GM19238 (cell line): ENCODE data around the gene CNPY4.
"Not testable (repeated sequence)": the region's sequence is repeated elsewhere in the genome, so short reads cannot be mapped to it uniquely, and the experiment has no call there.

Experiments
- DNase-seq: peaks from one replicate; pipeline ENCODE4 v3.0.0; 2011; ENCODE audit warnings: low spot score; ENCODE audit not compliant: insufficient read length

Gene CNPY4

DNA sequence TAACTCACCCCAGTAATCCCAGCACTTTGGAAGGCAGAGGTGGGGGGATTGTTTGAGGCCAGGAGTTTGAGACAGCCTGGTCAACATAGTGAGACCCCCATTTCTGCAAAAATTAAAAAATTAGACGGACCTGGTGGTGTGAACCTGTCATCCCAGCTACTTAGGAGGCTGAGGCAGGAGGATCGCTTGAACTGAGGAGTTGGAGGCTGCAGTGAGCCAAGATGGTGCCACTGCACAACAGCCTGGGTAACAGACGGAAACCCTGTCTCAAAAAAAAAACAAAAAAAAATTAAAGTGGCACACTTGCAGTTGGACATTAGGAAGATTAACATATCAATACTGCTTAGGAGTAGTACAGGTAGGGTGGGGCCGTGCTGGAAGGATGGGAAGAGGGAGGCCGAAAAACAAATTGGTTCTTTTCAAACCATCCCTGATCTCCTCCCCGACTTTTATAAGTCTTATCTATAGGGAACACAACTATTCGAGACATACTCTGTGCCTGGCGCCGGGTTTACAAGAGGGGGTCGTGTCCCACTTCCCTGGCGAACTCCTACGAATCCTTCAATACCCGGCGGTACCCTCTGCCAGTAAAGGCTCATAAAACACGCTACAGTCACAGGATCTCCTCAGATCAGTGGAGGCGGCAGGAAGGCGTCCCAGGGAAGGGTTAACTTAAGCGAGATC lies 904 bp upstream of the CNPY4 start:
- DNase-seq, result no peak

DNA sequence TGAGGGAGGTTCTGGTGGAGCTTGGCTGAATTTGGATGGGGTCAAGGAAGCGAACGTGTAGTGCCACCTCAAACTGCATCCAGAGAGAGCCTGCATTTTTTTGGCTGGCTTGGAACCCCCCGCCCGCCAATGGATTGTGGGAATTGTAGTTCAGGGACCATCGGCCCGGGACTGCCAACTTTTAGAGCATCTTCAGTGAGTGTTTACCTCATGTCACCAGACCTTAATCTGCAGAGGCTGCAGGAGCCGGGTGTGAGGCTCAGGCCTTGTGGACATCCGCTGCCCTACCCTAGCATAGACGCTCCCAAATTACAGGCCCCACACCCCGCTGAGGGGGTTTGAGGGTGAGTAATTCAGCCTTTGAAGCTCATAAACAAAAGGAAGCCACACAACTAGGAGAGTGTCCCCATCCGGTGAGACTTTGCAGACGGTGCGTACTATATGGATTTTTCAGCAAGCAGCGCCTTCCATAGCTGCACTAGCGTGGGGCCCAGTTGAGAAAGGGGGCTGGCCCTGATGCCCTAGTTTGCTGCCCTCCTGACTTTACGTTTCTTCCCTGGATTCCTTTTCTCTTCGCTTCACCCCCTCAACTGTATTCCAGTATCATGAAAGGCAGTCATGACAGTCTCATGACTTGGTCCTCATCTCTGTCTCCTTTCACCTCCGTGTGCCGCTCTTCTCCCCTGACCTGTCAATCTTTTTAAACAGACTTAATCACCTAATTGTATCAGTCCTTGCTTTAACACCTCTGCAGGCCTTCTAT lies 717 bp downstream of the CNPY4 start:
- DNase-seq, result peak; percentile 62

DNA sequence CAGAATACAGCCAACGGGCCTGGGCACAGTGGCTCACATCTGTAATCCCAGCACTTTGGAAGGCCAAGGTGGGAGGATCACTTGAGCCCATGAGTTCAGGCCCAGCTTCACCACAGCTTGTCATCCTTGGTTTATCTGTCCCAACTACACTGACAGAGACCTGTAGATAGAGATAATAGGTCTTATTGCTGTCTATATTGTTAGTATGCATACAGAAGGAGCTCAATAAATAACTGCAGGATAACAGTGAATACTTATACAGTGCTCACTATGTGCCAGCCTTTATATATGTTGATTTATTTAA lies 1.3 kb downstream of the CNPY4 start:
- DNase-seq, result no peak

DNA sequence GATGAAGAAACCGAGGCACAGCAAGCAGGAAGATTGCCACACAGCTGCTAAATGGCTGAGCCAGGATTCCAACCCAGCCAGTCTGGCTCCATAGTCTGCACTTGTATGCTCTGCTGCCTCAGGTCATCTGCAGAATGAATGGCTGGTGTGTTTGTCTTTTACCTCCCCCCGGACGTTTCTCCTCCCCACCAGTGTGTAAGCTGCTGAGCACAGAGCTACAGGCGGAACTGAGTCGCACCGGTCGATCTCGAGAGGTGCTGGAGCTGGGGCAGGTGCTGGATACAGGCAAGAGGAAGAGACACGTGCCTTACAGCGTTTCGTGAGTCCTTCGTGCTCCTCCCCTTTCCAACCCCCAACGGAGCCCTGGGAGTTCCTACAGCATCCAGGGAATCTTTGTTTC lies 2.6 kb downstream of the CNPY4 start:
- DNase-seq, result no peak

DNA sequence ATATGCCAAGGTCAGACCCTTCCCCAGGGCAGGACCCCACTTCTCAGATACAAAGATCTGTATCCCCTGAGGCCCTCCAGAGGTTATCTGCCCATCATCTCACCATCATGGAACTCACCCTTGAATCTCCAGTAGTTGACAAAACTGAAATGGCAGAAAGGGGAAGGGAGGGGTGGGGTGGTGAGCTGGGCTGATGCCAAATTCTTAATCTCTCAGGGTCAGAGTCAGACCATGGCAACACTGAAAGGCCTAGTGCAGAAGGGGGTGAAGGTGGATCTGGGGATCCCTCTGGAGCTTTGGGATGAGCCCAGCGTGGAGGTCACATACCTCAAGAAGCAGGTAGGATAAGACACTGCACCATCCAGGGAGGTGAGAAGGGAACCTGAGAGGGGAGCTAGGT lies 3.1 kb downstream of the CNPY4 start:
- DNase-seq, result no peak

DNA sequence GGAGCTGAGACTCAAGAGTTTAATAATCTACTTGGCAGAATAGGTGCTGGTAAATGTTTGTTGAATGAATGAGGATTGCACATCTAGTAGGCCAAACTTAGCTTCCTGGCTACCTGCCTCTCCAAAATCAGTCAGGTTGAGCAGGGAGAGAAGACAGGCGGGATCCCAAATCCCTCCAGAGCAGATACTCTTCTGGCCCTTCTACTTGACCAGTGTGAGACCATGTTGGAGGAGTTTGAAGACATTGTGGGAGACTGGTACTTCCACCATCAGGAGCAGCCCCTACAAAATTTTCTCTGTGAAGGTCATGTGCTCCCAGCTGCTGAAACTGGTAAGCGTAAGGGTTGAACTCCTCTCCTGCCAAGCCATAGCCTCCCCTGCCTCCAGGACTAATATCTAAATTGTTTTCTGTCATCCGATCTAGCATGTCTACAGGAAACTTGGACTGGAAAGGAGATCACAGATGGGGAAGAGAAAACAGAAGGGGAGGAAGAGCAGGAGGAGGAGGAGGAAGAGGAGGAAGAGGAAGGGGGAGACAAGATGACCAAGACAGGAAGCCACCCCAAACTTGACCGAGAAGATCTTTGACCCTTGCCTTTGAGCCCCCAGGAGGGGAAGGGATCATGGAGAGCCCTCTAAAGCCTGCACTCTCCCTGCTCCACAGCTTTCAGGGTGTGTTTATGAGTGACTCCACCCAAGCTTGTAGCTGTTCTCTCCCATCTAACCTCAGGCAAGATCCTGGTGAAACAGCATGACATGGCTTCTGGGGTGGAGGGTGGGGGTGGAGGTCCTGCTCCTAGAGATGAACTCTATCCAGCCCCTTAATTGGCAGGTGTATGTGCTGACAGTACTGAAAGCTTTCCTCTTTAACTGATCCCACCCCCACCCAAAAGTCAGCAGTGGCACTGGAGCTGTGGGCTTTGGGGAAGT lies 5.1 kb downstream of the CNPY4 start:
- no peak for DNase-seq

DNA sequence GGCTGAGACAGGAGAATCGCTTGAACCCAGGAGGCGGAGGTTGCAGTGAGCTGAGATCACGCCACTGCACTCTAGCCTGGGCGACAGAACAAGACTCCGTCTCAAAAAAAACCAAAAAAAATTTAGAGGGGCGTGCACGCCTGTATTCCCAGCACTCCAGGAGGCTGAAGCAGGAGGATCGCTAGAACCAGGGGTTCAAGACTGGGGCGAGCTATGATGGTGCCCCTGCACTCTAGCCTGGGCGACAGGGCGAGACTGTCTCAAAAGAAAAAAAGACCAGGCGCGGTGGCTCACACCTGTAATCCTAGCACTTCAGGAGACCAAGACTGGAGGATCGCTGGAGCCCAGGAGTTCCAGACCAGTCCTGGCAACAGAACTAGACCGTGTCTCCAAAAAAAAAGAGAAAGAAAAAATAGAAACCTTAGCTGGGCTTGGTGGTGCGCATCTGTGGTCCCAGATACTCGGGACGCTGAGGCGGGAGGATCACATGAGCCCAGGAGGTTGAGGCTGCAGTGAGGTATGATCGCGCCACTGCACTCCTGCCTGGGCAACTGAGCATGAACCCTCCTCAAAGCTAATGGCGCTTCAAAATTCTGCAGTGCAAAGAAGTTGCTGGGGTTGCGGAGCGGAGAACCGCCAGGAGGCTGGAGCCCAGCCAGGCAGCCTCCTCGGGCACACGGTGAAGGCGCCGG lies 7.0 kb downstream of the CNPY4 start:
- no peak for DNase-seq

DNA sequence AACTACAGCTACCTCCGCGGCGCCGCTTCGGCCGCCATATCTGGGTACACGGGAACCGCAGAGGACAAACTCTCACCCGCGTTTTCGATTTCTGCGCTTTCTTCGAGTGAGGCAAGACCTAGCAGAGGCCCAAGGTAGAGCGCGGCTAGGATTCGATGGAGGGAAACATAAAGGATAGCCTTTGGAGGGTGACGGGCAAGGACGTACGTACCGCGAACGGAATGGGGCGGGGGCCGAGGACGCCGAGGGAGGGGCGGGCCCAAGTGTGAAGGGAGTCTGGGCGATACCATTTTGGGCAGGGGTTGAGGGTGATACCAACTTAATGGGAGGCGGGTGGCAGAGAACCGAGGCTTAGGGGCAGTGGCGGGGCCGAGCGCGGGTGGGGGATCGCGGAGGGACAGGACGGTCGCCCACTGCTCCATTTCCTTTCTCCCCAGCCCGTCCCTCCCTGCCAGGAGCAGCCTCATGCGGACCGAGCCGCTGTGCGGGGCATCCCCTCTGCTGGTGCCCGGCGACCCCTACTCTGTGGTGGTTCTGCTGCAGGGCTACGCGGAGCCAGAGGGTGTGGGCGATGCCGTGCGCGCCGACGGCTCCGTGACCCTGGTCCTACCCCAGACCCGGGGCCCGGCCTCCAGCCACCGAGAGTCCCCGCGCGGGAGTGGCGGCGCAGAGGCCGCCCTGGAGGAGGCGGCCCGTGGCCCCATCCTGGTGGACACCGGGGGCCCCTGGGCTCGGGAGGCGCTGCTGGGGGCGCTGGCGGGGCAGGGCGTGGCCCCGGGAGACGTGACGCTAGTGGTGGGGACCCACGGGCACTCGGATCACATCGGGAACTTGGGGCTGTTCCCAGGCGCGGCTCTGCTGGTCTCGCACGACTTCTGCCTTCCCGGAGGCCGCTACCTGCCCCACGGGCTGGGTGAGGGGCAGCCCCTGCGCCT lies 7.8 kb downstream of the CNPY4 start, which contains the start of gene MBLAC1:
MBLAC1 (plus strand) TSS at position 37 of the 935 bp plus-strand sequence; CDS start at position 466, 429 bp downstream.
- peak; percentile 75 for DNase-seq

DNA sequence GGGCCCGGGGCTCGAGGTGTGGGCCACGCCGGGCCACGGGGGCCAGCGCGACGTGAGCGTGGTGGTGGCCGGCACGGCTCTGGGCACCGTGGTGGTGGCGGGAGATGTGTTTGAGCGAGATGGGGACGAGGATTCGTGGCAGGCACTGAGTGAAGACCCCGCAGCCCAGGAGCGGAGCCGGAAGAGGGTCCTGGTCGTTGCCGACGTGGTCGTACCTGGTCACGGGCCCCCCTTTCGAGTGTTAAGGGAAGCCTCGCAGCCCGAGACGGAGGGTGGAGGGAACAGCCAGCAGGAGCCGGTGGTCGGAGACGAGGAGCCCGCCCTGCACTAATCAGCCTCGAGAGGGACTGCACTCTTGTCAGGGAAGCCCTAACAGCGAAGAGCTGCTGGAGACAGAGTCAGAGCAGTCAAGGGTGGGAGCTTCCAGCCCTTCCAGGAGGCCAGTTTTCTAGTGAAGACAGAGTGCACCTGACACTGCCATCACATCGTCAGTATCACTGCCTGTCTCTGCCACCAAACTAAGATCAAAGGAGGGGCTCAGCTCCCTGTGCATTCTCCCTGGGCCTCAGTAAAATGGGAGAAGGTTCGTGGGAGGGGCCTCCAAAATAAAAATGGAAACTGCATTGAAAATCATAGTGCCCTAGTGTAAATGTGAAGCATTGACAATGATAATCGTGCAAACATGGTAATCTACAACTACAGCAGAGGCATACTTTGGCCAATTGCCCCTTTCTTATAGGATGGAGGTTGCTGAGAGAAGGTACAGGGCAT lies 8.6 kb downstream of the CNPY4 start:
- no peak for DNase-seq

DNA sequence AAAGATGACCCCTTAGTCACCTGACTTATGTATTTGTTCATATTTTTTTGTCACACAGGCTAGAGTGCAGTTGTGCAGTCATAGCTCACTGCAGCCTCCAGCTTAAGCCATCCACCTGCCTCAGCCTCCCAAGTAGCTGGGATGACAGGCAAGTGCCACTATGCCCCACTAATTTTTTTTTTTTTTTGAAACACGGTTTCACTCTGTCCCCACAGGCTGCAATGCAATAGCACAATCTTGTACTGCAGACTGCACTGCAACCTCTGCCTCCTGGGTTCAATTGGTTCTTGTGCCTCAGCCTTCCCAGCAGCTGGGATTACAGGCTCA lies 9.2 kb downstream of the CNPY4 start:
- DNase-seq, result no peak

DNA sequence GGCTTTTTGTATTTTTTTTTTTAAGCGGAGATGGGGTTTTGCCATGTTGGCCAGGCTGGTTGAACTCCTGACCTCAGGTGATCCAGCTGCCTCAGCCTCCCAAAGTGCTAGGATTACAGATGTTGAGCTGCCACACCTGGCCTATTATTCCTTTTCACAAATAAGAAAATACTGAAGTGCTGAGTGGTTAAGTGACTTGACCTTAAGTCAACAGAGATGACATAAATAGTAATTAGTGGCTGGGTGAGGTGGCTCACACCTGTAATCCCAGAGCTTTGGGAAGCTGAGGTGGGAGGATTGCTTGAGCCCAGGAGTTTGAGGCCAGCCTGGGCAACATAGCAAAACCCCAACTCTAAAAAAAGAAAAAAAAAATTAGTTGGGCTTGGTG lies 10.8 kb downstream of the CNPY4 start:
- DNase-seq, result not testable (repeated sequence)

DNA sequence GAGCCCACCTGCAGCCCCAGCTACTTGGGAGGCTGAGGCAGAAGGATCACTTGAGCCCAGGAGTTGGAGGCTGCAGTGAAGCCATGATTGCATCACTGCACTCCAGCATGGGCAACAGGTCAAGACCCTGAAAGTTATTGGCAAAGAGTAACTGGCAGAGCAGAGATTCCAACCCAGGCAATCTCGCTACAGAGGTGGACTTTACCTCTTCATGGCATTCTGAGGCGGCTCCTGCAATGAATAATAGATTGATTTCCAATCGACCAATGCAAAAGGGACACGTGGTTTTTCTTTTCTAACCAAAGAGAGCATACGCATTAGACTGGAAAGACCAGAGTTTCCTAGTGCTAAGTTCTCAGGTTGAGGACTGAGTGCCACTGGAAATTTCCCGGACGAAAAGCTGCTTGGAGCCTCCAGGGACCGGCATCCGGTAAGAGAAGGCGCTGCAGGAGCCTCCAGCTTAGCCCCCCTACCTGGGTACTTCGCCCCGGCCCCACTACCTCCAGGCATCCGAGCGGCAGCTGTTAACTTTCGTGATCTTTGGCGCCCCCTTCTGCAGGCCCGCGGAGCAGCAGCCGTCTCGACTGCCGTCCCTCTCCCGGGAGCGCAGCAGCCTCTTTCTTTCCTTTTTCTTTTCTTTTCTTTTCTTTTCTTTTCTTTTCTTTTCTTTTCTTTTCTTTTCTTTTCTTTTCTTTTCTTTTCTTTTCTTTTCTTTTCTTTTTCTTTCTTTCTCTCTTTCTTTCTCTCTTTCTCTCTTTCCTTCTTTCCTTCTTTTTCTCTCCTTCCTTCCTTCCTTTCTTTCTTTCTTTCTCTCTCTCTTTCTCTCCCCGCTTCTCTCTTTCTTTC lies 11.4 kb downstream of the CNPY4 start:
- DNase-seq, result peak; percentile 71

DNA sequence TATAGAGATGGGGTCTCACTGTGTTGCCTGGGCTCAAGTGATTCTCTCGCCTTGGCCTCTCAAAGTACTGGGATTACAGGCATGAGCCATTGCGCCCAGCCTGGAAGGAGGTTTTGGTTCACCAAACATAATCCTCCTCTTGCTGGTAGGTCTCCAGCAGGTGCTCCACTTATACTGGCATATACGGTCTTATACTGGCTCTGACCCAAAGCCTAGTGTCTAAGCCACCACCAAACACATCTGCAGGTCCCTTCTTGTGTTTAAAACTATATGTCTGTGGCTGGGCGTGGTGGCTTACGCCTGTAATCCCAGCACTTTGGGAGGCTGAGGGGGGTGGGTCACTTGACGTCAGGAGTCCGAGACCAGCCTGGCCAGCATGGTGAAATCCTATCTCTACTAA lies 12.7 kb downstream of the CNPY4 start:
- no peak for DNase-seq

DNA sequence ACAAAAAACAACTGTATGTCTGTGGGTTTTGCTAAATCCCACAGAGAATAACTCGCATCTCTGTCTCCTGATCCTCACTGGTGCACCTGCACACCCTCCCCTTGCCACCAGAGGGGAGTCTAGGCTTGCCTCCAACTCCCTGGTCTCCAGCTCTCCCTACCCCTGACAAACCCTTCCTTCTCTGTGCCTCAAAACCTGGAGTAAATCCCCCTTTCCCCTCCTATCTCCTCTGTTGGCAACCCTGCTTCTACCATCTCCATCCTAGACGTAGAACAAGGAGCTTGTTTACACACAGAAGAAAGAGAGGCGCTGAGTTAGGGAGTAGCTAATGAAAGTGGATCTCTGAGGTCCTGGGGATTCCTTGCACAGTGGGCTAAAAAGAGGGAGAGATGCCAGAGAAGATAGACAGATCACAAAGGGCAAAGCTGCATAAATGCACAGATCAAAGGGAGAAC lies 13.3 kb downstream of the CNPY4 start:
- no peak for DNase-seq

DNA sequence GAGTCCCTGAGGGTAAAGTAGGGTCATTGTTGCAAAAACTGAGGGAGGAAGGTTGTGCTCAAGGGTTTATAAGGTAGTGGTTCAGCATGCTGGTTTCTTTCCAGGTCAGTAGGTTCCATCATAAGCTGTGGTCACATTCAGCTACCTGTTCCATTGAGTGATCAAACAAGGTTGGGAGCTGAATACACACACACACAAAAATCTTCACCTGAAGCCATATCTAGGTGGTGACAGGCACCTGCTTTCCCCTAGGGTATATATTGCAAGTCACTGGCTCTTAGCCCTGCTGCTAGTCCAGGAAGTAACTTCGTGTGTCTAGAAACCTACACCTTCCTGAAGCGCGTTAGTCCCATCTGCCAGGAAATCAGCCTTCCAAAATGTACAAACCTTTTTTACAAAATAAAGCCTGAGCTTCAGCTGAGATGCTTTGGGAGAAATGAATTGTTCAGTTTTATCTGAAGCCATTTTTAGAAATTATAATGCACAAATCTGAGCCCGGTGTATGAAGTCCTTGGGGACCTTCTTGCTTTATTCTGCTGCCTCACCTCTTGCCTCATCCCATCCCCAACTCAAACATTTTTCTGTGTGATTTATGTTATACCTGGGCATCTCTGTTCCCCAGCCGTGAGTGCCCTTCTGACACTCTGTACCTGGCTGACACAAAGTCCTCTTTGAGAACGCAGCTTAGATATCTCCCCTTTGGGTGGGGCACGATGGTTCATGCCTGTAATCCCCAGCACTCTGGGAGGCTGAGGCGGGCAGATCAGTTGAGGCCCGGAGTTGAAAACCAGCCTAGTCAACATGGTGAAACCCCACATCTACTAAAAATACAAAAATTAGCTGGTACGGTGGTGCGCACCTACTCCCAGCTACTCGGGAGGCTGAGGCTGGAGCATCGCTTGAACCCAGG lies 18.7 kb downstream of the CNPY4 start:
- DNase-seq, result no peak

DNA sequence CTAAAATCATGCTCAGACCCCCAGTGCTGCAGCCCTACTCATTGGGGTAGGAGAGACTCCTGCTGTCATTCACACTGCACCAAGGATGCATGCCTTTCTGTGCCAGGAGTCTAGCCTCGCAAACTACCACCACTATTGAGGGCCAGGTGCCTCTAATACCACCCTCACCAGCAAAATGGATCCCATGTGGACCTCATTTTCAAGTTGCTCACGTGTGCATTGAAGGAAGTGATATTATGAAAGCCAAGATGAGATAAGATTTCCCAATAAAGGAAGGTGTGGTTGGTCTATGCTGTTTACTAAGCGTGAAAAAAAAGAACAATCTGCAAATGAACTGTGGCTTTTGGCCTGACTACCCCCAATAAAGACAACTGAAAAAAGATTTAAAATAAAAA lies 22.1 kb downstream of the CNPY4 start:
- DNase-seq, result no peak

DNA sequence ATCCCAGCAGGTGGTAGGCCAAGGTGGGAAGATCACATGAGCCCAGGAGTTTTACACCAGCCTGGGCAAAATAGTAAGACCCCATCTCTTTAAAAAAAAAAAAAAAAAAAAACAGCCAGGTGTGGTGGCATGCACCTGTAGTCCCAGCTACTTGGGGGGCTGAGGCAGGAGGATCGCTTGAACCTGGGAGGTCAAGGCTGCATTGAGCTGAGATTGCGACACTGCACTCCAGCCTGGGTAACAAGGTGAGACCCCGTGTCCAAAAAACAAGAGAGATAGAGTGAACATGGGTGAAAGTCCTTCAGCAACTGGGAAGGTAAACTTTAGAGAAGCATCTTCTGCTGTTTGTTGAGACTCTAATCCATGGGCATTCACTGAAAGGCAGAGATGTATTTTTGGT lies 23.0 kb downstream of the CNPY4 start:
- no peak for DNase-seq

DNA sequence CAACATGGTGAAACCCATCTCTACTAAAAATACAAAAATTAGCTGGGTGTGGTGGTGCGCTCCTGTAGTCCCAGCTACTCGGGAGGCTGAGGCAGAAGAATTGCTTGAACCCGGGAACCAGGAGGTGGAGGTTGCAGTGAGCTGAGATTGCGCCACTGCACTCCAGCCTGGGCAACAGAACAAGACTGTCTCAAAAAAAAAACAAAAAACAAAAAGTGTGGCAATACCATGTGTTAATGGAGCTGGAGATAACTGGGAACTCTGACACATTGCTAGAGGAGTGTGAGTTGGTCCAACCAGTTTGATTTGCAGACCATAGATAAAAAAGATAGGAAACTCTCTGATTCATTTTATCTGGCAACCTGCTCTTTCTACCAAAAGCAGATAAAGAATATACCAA lies 26.9 kb downstream of the CNPY4 start:
- not testable (repeated sequence) for DNase-seq
